Rectal smooth muscle tissue (tissue), 1 donor: ENCODE results near the gene SUPT4H1.

Experiments used
- H3K27ac ChIP-seq: one replicate; pipeline ENCODE4 v1.7.0; 2013; ENCODE audit warnings: low read depth, low read length, inconsistent platforms
- H3K27me3 ChIP-seq: one replicate; pipeline ENCODE4 v1.7.0; 2013; ENCODE audit warnings: low read length; ENCODE audit not compliant: control insufficient read depth, insufficient read depth
- H3K36me3 ChIP-seq: one replicate; pipeline ENCODE4 v1.7.0; 2013; ENCODE audit warnings: low read length; ENCODE audit not compliant: control insufficient read depth, insufficient read depth
- H3K4me1 ChIP-seq: one replicate; pipeline ENCODE4 v1.7.0; 2013; ENCODE audit warnings: low read length; ENCODE audit not compliant: control insufficient read depth, insufficient read depth
- H3K4me3 ChIP-seq: one replicate; pipeline ENCODE4 v1.7.0; 2013; ENCODE audit warnings: low read length
- H3K9ac ChIP-seq: one replicate; pipeline ENCODE4 v1.7.0; 2013; ENCODE audit warnings: low read length

SUPT4H1 gene

DNA sequence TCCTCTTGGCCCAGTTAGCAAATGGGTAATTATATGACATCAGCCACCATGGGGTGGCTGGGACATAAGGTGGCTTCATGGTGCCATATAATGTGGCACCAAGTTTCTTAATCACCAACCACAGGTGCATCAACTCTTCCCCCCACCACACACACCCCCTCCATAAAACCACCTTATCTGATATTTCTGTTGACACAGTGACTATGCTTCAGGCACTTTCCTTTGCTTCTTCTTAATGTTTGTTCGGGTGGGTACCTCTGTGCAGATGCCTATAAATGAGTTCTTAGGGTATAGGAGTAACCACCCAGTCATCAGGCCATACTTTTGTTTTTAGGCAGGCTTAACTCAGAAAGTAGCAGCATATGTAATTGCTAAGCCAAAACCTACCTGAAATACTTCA lies 35.8 kb upstream of the SUPT4H1 start:
- Histone ChIP-seq H3K27ac (no peak overlapping the region), H3K4me3 (no peak overlapping the region), H3K4me1 (no peaks in the 10 kb centered on the region), H3K9ac (no peak overlapping the region), H3K36me3 (no peaks in the 10 kb centered on the region), H3K27me3 (no peaks in the 10 kb centered on the region)

DNA sequence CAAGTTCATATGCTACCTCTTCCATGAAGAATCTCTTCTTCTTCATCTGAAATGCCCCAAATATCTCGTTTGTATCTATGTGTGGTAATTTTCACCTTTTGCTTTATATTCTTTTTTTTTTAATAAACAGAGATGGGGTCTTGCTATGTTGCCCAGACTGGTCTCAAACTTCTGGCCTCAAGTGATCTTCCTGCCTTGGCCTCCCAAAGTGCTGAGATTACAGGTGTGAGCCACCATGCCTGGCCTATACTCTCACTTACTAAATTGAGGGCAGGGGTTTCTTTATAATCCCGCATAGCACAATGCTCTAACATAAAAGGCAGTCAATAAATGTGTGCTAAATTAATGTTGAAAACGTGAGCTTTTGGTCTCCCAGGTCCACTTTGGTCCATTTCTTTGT lies 34.7 kb upstream of the SUPT4H1 start:
- Histone ChIP-seq H3K4me3 (no peak overlapping the region), H3K9ac (no peak overlapping the region), H3K27me3 (no peaks in the 10 kb centered on the region), H3K4me1 (no peaks in the 10 kb centered on the region), H3K36me3 (no peaks in the 10 kb centered on the region), H3K27ac (no peak overlapping the region)

DNA sequence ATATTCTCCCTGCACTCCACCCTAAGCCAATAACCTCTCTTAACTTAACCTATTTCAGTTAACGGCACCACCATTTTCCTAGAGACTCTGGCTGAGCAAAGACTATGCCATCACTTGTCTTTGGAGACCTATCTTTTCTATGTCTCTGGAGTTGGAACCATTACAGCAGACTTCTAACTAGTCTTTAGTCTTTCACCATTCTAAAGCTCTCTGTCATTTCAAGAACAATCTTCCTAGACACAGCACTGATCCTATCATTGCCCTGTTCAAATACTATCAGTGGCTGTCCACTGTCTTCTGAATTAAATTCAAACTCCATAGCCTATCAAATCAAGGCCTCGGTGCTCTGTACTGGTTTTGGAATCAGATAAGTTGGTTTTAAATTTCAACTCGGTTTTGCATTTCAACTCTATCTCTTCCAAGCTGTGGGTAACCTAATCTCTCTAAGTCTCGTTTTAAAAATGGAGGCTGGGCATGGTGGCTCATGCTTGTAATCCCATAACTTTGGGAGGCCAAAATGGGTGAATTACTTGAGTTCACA lies 33.4 kb upstream of the SUPT4H1 start:
- Histone ChIP-seq H3K27me3 (no peaks in the 10 kb centered on the region), H3K27ac (no peak overlapping the region), H3K36me3 (no peaks in the 10 kb centered on the region), H3K9ac (no peak overlapping the region), H3K4me3 (no peak overlapping the region), H3K4me1 (no peaks in the 10 kb centered on the region)

DNA sequence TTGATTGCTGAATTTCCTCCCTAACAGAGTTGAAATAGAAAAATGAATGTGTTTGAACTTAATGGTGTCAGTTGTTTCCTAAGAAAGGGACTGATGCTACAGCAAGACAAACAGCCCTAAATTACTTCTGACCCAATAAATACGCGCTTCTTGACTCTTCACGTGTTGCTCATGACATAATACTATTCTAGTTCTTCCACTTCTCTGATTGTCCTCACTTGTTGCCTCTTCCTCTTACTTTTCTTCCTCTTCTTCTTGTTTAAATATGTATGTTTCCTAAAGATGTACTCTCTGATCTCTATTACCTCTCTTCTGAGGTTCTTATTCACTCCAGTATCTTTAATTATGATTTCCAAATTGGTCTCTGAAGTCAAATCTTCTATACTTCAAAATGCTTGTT lies 32.9 kb upstream of the SUPT4H1 start:
- no peak overlapping the region for H3K27ac ChIP-seq
- H3K4me3 ChIP-seq, result no peak overlapping the region
- H3K27me3 ChIP-seq, result no peaks in the 10 kb centered on the region
- no peaks in the 10 kb centered on the region for H3K36me3 ChIP-seq
- no peak overlapping the region for H3K9ac ChIP-seq
- H3K4me1 ChIP-seq, result no peaks in the 10 kb centered on the region

DNA sequence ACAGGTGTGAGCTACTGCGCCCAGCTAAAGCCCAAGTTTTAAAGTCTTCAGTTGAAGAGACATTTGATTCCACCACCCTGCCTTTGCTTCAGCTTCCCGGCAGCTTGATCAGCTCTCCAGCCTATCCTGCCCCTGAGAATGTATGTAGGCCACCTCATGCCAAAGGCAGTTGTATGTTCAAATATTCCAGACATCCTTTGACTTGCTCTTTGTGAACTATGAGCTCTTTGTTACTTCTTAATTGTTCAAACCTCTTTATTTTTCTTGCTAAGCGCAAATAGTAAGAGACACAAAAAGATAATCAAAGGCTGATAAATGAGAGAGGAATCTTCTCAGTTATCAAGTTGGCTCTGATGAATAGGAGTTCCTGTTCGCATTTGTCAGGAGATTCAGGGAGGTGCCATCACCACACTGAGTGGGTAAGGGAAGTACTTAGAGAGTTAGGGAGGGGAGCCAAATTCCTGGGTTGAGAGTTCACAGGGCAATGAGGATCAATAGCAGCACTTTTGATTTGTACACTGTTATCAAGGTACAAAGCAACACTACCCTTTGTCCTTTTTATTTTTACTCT lies 32.0 kb upstream of the SUPT4H1 start:
- no peak overlapping the region for H3K4me3 ChIP-seq
- H3K27ac ChIP-seq, result no peak overlapping the region
- no peaks in the 10 kb centered on the region for H3K36me3 ChIP-seq
- no peaks in the 10 kb centered on the region for H3K27me3 ChIP-seq
- no peak overlapping the region for H3K9ac ChIP-seq
- H3K4me1 ChIP-seq, result no peaks in the 10 kb centered on the region

DNA sequence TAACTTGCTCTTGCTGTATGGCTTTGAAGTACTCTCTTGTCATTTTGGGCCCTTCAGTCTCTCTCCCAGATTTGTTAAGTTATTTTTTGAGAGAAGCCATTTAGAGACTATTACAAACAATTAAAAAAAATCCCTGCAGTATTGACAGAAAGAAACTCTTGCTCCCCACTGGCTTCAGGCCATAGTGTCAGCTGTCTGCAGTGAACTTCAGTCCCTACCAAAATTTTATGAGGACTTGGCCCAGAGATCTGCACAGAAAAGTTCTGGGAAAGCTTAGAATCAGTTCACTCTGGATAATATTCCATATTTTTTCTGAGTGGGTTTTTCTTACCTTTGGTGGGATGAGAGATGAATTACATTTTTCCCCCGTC lies 30.9 kb upstream of the SUPT4H1 start:
- no peak overlapping the region for H3K27ac ChIP-seq
- H3K9ac ChIP-seq, result no peak overlapping the region
- no peaks in the 10 kb centered on the region for H3K27me3 ChIP-seq
- no peaks in the 10 kb centered on the region for H3K4me1 ChIP-seq
- no peaks in the 10 kb centered on the region for H3K36me3 ChIP-seq
- no peak overlapping the region for H3K4me3 ChIP-seq

DNA sequence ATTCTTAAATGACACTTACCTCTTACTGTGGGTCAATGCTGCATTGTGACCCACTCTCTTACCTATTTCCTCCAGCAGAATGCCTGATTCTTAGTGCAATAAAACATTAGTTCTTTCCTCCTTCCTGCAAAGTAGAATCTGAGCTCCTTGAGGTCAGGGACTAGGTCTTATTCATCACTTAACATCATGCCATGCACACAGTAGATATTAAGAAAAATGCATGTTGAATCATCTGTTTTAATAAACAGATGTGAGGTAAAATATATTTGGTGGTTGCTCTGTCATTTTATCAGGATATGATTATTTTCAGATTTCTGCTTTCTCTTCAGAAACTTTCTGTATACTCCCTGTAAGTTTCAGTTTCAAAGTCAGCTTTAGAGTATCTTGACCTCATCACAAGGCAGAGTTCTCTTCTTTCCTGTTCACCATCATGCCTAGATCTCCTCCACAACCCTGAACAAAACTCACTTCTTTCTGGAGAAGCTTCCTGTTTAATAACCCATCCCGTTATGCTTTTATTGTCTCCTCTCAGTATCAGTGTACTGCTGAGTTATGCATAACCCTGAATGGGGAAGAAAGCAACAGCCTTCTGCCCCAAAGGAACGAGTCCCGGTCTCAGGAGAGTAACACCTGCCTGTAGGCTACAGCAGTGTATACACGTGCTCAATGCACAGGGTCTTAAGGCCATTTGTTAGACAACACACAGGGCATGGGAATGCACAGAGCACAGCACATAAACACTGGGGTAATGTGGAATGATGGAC lies 30.3 kb upstream of the SUPT4H1 start:
- Histone ChIP-seq H3K9ac (no peak overlapping the region), H3K27ac (no peak overlapping the region), H3K36me3 (no peaks in the 10 kb centered on the region), H3K27me3 (no peaks in the 10 kb centered on the region), H3K4me1 (no peaks in the 10 kb centered on the region), H3K4me3 (no peak overlapping the region)

DNA sequence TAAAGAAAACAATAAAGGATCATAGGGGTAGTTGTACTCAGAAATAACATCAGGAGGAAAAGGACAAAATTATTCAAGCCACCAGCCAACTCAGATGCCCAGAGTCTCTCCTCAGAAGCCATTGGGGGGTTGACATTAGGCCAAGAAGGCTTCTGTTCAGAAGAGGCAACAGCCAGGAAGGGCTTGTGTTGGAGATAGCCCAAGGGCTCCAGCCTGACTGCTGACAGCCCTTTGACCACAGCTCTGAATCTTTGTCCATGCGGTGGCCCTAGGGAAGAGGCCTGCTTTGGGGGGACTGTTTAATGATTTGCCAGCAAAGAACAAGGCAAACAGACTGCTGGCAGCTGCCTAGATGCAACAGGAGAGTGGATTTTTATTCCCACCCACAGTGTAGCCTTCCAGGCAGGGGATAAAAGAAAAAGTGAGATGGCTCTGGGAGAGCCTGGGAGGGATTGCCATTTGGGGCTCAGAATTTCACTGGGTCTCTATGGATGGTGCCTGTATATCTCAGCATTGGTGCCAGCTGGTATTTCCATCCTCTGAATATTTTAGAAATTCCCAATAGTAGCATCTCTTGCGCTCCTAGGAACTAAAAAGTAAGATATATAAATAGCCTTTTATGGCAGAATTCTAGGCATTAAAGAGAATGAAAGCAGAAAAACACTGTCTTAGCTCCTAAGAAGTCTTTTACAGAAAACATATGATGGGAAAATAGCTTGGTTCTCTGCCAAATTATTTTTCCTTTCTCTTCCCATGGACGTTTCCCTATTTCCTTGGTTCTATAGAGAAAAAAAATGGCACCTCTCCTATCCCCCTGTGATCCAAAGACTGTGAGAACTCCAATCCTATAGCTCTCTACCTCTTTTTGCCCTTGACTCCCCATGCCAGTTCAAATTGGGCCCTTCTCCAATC lies 29.4 kb upstream of the SUPT4H1 start:
- Histone ChIP-seq H3K4me1 (no peaks in the 10 kb centered on the region), H3K36me3 (no peaks in the 10 kb centered on the region), H3K27ac (no peak overlapping the region), H3K27me3 (no peaks in the 10 kb centered on the region), H3K9ac (no peak overlapping the region), H3K4me3 (no peak overlapping the region)

DNA sequence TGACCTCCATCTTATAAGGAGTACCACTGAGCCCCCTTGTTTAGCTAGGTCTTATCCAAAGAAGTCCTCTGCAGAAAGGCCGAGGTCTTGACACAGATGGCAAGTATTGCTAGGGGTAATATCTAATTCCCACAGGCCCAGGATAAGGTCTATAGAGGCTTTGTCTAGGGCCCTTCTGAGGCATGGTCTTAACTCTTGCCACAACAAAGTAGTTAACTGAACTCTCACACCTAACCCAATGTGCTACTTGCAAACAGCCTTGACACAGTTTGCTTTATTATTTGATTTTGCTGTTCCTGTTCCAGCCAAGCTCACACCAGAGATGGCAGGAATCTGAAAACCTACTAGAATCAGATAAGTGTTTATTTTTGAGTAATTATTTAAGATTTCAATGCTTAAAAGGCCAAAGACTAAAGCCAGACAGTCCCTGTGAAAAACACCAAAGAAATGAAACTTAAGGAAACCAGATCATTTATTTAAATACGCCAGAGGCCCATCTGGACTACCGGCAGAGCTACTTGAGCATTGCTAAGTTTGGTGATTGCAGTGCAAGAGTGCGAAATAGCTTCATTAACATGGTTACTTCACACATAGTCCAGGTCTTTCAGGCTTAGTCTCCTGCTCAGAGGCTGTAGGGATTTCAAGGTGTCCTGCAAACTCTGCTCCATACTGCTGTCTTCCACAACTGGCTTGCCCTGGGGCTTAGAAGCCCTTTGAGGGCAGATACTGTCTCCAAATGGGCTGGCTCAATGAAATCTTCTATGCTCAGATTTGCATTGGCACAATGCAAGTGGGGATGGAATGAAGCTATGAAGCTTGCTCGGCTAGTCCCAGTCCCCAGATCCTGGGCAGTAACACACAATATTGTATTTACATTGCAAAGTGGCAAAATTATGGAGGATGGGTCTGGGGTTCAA lies 28.5 kb upstream of the SUPT4H1 start:
- Histone ChIP-seq H3K27me3 (no peaks in the 10 kb centered on the region), H3K36me3 (no peaks in the 10 kb centered on the region), H3K9ac (no peak overlapping the region), H3K27ac (no peak overlapping the region), H3K4me3 (no peak overlapping the region), H3K4me1 (no peaks in the 10 kb centered on the region)

DNA sequence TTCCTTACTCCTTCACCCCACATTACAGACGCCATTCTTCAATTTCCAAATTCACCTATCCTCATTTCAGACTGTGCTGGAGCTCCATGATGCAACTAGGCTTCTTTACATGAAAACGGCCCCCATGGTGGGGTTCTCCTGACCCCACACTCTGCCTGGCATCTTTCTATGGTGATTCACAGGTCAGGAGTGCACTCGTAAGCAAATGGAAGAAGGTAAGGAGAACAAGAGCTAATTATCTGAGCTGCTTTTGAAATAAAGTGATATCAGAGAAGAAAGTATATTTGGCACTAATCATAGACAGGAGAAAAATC lies 27.5 kb upstream of the SUPT4H1 start:
- Histone ChIP-seq H3K4me3 (no peak overlapping the region), H3K27me3 (no peaks in the 10 kb centered on the region), H3K9ac (no peak overlapping the region), H3K4me1 (no peaks in the 10 kb centered on the region), H3K36me3 (no peaks in the 10 kb centered on the region), H3K27ac (no peak overlapping the region)

DNA sequence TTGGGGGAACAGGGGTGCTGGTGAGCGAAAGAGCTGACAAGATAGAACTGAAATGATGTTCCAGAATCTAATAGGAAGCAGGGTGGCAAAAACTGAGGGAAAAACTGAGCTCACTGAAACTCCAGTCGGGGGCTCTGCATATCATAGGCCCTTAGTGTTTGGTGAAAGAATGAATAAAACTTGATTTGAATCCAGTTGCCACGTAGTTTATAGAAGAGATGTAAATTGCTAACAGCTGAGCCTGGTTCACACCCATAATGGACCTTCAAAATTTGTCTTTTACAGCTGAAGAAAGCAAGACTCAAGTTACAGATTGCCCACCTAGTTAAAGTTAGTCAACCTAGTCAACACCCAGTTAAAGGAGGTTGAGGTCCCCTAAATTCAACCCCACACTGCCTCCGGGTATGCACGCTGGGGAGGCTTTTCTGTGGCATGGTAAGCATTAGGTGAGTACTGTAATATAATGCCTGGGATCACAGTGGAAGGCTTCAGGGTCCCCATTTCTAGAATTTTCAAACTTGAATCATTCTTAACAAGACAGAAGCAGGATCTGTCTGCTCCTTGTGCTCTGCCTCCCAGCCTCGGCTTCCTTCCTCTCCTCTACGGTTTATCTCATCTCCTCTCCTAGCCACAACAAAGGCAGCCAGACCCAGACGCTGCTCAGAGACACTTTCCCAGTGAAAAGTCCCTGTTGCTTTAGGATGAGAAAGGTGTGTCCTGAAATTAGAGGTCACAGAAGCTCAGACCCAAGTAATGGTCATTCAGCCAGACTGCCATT lies 26.9 kb upstream of the SUPT4H1 start:
- no peaks in the 10 kb centered on the region for H3K4me1 ChIP-seq
- H3K27ac ChIP-seq, result no peak overlapping the region
- no peak overlapping the region for H3K4me3 ChIP-seq
- H3K9ac ChIP-seq, result no peak overlapping the region
- H3K36me3 ChIP-seq, result no peaks in the 10 kb centered on the region
- H3K27me3 ChIP-seq, result no peaks in the 10 kb centered on the region
